Measurements from ENCODE around the gene OPTN.
"Not testable (repeated sequence)": the region's sequence is repeated elsewhere in the genome, so short reads cannot be mapped to it uniquely, and the experiment has no call there.

OPTN gene
- long read RNA-seq, donor 1, transcript OPTN-205 (14 exons, 3,321 nt): major isoform, 5 of 6 reads
- long read RNA-seq, donor 1, partial matches to known transcripts: 0 of 6 reads
- long read RNA-seq, donor 1, other reads (novel, unspliced or antisense): 0 of 6 reads
- long read RNA-seq, donor 2, partial matches to known transcripts: 5 of 10 reads
- long read RNA-seq, donor 2, other reads (novel, unspliced or antisense): 0 of 10 reads
- long read RNA-seq, donor 3, partial matches to known transcripts: 0 of 2 reads
- long read RNA-seq, donor 3, other reads (novel, unspliced or antisense): 0 of 2 reads
- long read RNA-seq, donor 4, partial matches to known transcripts: 0 of 5 reads
- long read RNA-seq, donor 4, other reads (novel, unspliced or antisense): 0 of 5 reads
- long read RNA-seq, donor 5, partial matches to known transcripts: 0 of 4 reads
- long read RNA-seq, donor 5, other reads (novel, unspliced or antisense): 0 of 4 reads
- long read RNA-seq, donor 6, partial matches to known transcripts: 0 of 3 reads
- long read RNA-seq, donor 6, other reads (novel, unspliced or antisense): 0 of 3 reads
- long read RNA-seq, donor 7, partial matches to known transcripts: 0 of 3 reads
- long read RNA-seq, donor 7, other reads (novel, unspliced or antisense): 0 of 3 reads
- long read RNA-seq, donor 8, partial matches to known transcripts: 0 of 2 reads
- long read RNA-seq, donor 8, other reads (novel, unspliced or antisense): 0 of 2 reads

DNA sequence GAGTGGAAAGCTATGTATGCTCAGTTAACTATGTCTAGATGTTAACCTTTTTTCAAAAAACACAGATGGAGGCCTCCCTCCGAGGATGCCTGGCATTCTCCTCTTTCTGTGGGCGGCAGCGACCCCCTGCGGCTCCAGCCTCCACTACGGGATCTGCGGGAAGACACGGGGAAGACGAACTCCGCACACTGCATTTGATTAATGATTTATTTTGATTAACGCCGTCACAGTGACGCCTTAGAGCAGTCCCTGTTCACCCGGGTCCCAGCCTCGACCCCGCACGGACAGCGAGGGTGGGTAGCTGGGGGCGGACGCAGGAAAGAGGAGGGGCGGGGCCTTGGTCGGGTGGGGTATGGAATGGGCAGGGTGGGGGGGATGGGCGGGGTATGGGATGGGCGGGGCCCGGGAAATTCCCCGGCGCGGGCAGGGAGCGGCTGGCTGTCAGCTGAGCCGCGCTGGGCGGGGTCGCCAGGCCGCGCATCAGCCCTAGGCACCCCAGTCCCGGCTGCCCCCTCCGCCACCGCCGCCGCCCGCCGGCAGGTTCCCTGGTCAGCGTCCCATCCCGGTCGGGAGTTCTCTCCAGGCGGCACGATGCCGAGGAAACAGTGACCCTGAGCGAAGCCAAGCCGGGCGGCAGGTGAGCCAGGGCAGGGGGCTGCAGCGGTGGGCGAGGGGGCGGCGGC lies at the start of gene OPTN:
TSS of gene OPTN (plus strand) at position 498 of the 683 bp plus-strand sequence. CDS start 8,960 bp downstream, outside the sequence.
- peak; percentile 87 for DNase-seq

GRCh38 chr10:13051126-13051694 lies 48.8 kb upstream of the OPTN start:
- DNase-seq: no peak

- DNase-seq: not testable (repeated sequence)
Measured at GRCh38 chr10:13053208-13053607, 46.8 kb upstream of the OPTN start.

DNA sequence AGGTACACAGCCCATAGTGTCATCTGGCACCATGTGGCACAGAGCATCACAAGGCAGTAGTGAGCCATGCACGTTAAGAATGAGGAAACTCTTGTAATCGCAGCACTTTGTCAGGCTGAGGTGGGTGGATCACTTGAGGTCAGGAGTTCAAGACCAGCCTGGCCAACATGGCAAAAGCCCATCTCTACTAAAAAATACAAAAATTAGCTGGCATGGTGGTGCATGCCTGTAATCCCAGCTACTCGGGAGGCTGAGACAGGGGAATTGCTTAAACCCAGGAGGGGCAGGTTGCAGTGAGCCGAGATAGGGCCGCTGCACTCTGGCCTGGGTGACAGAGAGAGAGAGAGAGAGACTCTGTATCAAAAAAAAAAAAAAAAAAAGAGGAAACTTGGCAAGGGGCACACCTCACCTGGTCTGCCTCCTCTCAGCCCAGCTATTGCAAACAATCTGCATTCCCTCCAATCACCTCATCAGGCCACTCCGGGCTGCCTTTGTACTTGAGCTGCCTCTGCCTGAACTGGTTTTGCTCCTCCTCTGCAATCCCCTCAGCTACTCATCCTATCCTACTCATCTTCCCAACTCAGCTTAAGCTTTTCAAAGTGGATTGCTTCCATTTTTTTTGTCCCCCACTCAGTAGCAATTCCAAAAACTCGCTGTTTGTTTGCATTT lies 46.0 kb upstream of the OPTN start:
- no peak for DNase-seq

DNA sequence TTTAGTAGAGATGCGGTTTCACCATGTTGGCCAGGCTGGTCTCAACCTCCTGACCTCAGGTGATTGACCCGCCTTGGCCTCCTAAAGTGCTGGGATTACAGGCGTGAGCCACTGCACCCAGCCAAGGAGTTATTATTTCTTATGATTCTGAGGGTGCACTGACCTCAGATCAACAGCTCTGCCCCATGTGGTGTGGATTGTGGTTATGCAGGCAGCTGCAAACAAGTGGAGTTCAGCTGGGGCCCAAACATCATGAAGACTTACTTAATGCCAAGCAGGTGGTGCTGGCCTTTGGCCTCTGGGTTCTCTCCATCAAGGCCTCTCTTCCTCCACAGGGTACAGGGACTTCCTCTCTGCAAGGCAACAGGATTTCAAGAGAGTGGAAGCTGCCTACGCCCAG lies 45.1 kb upstream of the OPTN start:
- DNase-seq: no peak

GRCh38 chr10:13056456-13057077 lies 43.4 kb upstream of the OPTN start:
- DNase-seq: peak; percentile 16

GRCh38 chr10:13062803-13063202 lies 37.2 kb upstream of the OPTN start:
- no peak for DNase-seq

- no peak for DNase-seq
Measured at GRCh38 chr10:13066527-13066926, 33.4 kb upstream of the OPTN start.

DNA sequence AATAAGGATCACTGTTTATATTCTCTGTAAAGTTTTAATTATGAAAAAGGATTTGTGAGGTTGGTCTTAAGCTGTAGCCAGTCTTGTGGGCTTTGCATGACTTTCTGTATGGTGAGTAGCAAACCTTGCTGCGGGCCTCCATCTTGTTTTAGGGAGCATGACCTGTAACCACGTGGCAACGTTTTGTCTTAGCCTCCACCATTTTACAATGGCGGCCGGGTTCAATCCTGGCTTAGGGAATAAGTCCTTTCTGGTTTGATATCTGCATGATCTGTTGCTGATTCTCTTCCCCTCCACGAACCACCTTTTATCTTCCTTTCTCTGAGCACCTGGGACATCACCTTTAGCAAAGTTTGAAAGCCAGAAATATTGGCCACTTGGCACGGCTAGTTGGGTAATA lies 32.5 kb upstream of the OPTN start:
- DNase-seq: no peak

DNA sequence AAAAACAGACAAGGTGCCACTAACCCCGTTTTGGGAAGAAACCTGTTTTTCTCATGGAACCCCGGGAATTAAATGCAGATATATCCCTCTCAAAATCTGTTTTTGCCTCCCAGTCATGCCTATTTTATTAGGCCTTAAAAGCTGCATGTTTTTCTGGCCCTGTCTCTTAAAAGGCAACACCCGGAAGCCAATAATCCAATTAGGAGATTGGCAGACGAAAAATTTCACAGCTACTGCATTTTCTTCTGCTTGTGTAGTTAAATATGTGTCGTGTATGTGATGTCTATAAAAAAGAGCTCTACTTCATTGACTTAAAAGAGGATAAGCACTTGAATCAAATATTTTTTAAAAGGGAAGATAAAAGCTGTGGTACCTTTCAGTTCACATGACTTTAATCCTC lies 31.9 kb upstream of the OPTN start:
- no peak for DNase-seq

DNA sequence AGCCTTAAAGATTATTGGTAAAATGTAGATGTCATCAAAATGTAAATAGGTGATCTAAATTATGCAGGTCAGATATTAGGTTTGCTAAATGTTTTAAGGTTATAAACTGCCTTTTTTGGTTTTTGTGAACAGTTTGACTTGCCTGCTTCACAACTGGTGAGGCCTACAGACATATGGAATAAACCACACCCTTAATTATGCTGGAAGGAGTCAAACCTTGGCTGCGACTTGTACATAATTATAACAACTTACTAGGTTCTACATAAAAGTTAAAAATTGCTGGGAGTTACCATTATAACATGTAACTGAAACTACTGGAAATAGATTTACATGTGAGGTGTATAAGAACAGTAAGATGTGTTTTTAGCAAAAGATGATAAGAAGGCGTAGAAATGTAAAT lies 31.5 kb upstream of the OPTN start:
- DNase-seq: no peak

- no peak for DNase-seq
Measured at GRCh38 chr10:13072339-13072738, 27.6 kb upstream of the OPTN start.

- DNase-seq: peak; percentile 46
Measured at GRCh38 chr10:13074563-13075451, 25.2 kb upstream of the OPTN start.

GRCh38 chr10:13078912-13079775 lies 20.8 kb upstream of the OPTN start:
- DNase-seq: no peak

DNA sequence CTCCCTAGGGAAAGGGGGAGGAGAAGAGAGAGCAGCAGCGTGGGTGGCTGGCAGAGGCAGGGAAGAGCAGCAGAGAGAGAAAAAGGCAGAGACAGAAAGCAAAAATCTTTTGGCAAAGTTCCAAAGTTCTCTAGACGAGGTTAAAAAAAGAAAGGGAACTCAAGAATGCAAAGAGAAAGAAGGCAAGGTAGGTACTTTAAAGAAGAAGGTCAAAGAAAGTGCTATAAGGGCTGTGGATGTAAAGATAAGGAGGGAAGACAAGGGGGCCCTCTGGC lies 20.2 kb upstream of the OPTN start:
- no peak for DNase-seq

DNA sequence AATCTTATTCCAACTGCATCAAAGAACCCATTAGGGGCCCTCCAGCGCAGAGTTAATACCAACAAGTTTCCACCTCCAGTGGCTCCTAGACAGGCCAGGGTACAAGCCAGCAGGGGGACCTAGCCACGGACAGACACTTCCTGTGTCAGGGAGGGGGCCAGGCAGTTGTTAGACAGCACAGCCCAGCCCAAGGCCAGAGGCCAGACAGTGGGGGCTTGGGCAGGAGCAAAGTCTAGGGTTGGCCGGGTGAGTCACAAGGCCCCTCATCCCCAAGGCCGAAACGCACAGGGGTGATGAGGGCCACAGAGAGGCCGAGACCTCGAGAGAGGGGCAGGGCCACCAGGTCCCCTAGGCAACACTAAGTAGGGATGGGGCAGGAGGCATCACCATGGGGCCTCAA lies 19.3 kb upstream of the OPTN start:
- no peak for DNase-seq

DNA sequence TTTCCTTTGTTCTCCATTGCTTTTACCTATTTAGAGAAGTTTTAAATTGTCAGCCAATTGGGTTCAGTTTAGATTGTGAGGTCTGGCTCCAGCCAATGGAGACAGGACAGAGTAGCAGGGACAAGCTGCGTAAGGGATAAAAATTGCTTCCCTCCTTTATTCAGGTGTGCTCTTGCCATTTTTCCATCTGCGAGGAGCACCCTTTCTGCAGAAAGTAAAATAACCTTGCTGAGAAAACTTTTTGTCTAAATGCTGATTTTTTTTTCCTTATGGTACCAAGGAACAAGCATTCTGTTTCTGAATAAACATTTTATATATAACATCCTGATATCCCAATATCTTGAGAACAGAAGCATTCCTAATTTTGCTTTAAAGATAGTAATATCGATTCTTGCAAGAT lies 16.3 kb upstream of the OPTN start:
- not testable (repeated sequence) for DNase-seq

- no peak for DNase-seq
Measured at GRCh38 chr10:13086056-13086455, 13.9 kb upstream of the OPTN start.

GRCh38 chr10:13087601-13087985 lies 12.4 kb upstream of the OPTN start:
- DNase-seq: no peak

Data from right kidney (tissue), 9 donors.